Neural crest cell (in vitro differentiated cells): ENCODE measurements around the gene CR2. TPM values are rescaled to one million over a fixed set of nuclear protein-coding genes. Genes with fewer than 3 reads are reported as not detected.
"Not testable (repeated sequence)": the region's sequence is repeated elsewhere in the genome, so short reads cannot be mapped to it uniquely, and the experiment has no call there.

ENCODE experiments used
- DNase-seq: peaks from one replicate; pipeline ENCODE4 v3.0.0; 2021; ENCODE audit warnings: low read depth, mixed read lengths, low spot score
- H3K27ac Mint-ChIP-seq: one replicate; pipeline ENCODE4 v1.8.0; 2021; ENCODE audit warnings: mild to moderate bottlenecking, mixed read lengths; ENCODE audit not compliant: unreplicated experiment
- H3K27me3 Mint-ChIP-seq: 2 replicates; pipeline ENCODE4 v1.8.0; 2021; ENCODE audit warnings: low read depth, mild to moderate bottlenecking, mixed read lengths
- H3K36me3 Mint-ChIP-seq: 2 replicates; pipeline ENCODE4 v1.8.0; 2021; ENCODE audit warnings: low read depth, mild to moderate bottlenecking, mixed read lengths
- H3K4me1 Mint-ChIP-seq: 2 replicates; pipeline ENCODE4 v1.8.0; 2021; ENCODE audit warnings: mixed read lengths
- H3K4me3 Mint-ChIP-seq: one replicate; pipeline ENCODE4 v1.8.0; 2021; ENCODE audit warnings: mild to moderate bottlenecking, mixed read lengths
- H3K9me3 Mint-ChIP-seq: 2 replicates; pipeline ENCODE4 v1.8.0; 2021; ENCODE audit warnings: mixed read lengths
- CTCF ChIP-seq: fragments of 200-600 bp; sonication (generic); conservative IDR thresholded peaks from 2 replicates; pipeline ENCODE4 v1.5.0; 2021; ENCODE audit warnings: antibody characterized with exemption, mild to moderate bottlenecking
- total RNA-seq: library from RNA; stranded (reverse); gene quantifications from 2 replicates; pipeline ENCODE4 v1.2.1, GENCODE V29; 2021

Gene CR2
- total RNA-seq, 1 donor from 2014 or later: not detected

- Mint-ChIP-seq H3K9me3 (peaks cover 4% of the 10 kb centered on the region), H3K27ac (no peak overlapping the region), H3K4me3 (no peak overlapping the region), H3K4me1 (no peaks in the 10 kb centered on the region), H3K36me3 (no peaks in the 10 kb centered on the region), H3K27me3 (peaks cover 21% of the 10 kb centered on the region)
- no peak for DNase-seq
- no peak for TF ChIP-seq CTCF
Observed at GRCh38 chr1:207430602-207431001, 23.5 kb upstream of the CR2 start.

- DNase-seq: no peak
- Mint-ChIP-seq H3K4me1 (no peaks in the 10 kb centered on the region), H3K4me3 (no peak overlapping the region), H3K9me3 (peaks cover 4% of the 10 kb centered on the region), H3K27me3 (peaks cover 25% of the 10 kb centered on the region), H3K27ac (no peak overlapping the region), H3K36me3 (no peaks in the 10 kb centered on the region)
- no peak for TF ChIP-seq CTCF
Observed at GRCh38 chr1:207431508-207431907, 22.6 kb upstream of the CR2 start.

GRCh38 chr1:207433435-207433834 lies 20.7 kb upstream of the CR2 start:
- Mint-ChIP-seq H3K27ac (no peak overlapping the region), H3K4me1 (no peaks in the 10 kb centered on the region), H3K27me3 (peaks cover 14% of the 10 kb centered on the region), H3K4me3 (no peak overlapping the region), H3K36me3 (no peaks in the 10 kb centered on the region), H3K9me3 (no peaks in the 10 kb centered on the region)
- no peak for TF ChIP-seq CTCF
- no peak for DNase-seq

- not testable (repeated sequence) for H3K4me1 Mint-ChIP-seq, H3K9me3 Mint-ChIP-seq, H3K27ac Mint-ChIP-seq, H3K27me3 Mint-ChIP-seq, H3K4me3 Mint-ChIP-seq, H3K36me3 Mint-ChIP-seq, DNase-seq
Observed at GRCh38 chr1:207436746-207437145, 17.4 kb upstream of the CR2 start.

- no peaks in the 10 kb centered on the region for H3K36me3 Mint-ChIP-seq
- no peaks in the 10 kb centered on the region for H3K9me3 Mint-ChIP-seq
- no peak overlapping the region for H3K27ac Mint-ChIP-seq
- no peaks in the 10 kb centered on the region for H3K4me1 Mint-ChIP-seq
- H3K27me3 Mint-ChIP-seq: peaks cover 26% of the 10 kb centered on the region
- no peak for DNase-seq
- H3K4me3 Mint-ChIP-seq: no peak overlapping the region
- no peak for TF ChIP-seq CTCF
Observed at GRCh38 chr1:207440626-207441025, 13.5 kb upstream of the CR2 start.

- Mint-ChIP-seq H3K27ac (no peak overlapping the region), H3K9me3 (no peaks in the 10 kb centered on the region), H3K27me3 (peaks cover 46% of the 10 kb centered on the region), H3K4me1 (no peaks in the 10 kb centered on the region), H3K4me3 (no peak overlapping the region), H3K36me3 (no peaks in the 10 kb centered on the region)
- no peak for TF ChIP-seq CTCF
- no peak for DNase-seq
Observed at GRCh38 chr1:207444514-207445217, 9.5 kb upstream of the CR2 start.
